ENCODE data around the gene NDUFV1.

DNA sequence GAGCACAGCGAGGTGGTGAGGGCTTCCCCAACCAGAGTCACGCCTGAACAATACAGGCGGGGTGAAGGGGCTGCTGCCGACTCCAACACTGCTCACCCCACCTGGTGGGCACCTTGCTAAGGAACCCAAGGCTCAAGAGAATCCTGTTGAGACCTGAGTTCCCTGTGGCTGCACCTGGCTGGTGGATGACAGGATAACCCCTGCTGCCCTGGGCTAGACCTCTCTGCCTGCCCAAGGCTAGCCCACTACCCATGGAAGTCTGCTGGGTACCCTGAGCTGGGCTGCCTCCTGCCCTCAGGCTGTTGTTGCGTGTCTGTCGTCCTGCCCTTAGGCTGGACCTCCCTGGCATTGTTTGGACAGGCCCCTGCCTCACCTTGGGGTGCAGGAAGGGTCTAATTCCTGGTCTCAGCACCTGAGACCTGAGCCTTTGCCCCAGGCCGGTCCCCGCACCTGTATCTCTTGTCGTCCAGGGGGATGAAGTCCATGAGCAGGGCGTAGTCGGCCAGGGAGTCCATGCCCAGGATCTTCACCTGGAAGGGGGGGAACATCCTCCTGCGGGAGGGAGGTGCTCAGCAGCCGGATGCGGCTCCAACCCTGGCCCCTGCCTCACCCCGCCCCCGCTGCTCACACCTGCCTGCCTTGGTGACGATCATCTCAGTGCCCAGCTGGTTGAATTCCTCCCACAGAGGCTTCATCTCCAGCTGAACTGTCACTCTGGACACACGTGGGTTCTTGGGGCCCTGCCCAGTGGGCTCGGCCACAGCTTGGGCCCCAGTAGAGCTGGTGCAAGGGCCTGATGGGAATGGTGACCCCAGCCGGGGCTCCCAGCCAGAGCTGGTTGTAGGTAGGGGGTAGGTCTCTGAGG lies 27.9 kb downstream of the NDUFV1 start:
- TF ChIP-seq RARB (CRISPR knock-in tag; IDR thresholded peaks at IDR 0.05) (no peak), CTCF (IDR thresholded peaks at IDR 0.05) (no peak), RFX5 (IDR thresholded peaks at IDR 0.05) (no peak), FOSL2 (IDR thresholded peaks at IDR 0.05) (no peak), FOSL2 (CRISPR knock-in tag; IDR thresholded peaks at IDR 0.05) (no peak), EP300 (IDR thresholded peaks at IDR 0.05) (no peak), POLR2A (IDR thresholded peaks at IDR 0.05; ENCODE audit: low read length) (no peak)
